GM06990 (cell line): Measurements from ENCODE around the gene TELO2.
A peak's percentile ranks its signal among the peaks of the same experiment; 100 is the strongest.

Source experiments
- DNase-seq: peaks from one replicate; pipeline ENCODE4 v3.0.0-alpha.2; 2011; ENCODE audit not compliant: insufficient read length; ENCODE audit errors: extremely low read depth
- H3K27me3 ChIP-seq: replicated peaks from 2 replicates; pipeline ENCODE4 v1.6.0; 2011; ENCODE audit warnings: low read length; ENCODE audit not compliant: control insufficient read depth, insufficient read depth
- H3K36me3 ChIP-seq: 2 replicates; pipeline ENCODE4 v1.5.1; 2011; ENCODE audit warnings: low read length; ENCODE audit not compliant: control insufficient read depth, insufficient read depth
- H3K4me3 ChIP-seq: replicated peaks from 2 replicates; pipeline ENCODE4 v1.5.1; 2011; ENCODE audit warnings: low read depth, mild to moderate bottlenecking, control low read depth, low read length
- CTCF ChIP-seq: IDR thresholded peaks from 2 replicates; pipeline ENCODE4 v1.5.1; 2011; ENCODE audit warnings: low read length, control low read depth, mild to moderate bottlenecking, inconsistent platforms; ENCODE audit not compliant: insufficient read depth, poor library complexity, severe bottlenecking

TELO2 gene

GRCh38 chr16:1470481-1471251 lies 22.5 kb upstream of the TELO2 start:
- no peaks in the 10 kb centered on the region for H3K27me3 ChIP-seq
- peak; percentile 10 for DNase-seq

GRCh38 chr16:1471569-1472194 lies 21.5 kb upstream of the TELO2 start:
- no peaks in the 10 kb centered on the region for H3K27me3 ChIP-seq
- peak; percentile 3 for DNase-seq
- no peaks in the 10 kb centered on the region for H3K36me3 ChIP-seq
- no peak for TF ChIP-seq CTCF
- no peak overlapping the region; the same call in 1 of the 2 replicates for H3K4me3 ChIP-seq

More at GRCh38 chr16:1470481-1471251, 22.5 kb upstream of the TELO2 start:
- H3K36me3 ChIP-seq, result no peaks in the 10 kb centered on the region
- H3K4me3 ChIP-seq, result no peak overlapping the region; the same call in none of the 2 replicates
- TF ChIP-seq CTCF, result no peak

GRCh38 chr16:1472974-1473373 lies 20.2 kb upstream of the TELO2 start:
- DNase-seq, result no peak
- Histone ChIP-seq H3K36me3 (no peaks in the 10 kb centered on the region), H3K27me3 (no peaks in the 10 kb centered on the region), H3K4me3 (no peak overlapping the region)
- TF ChIP-seq CTCF, result no peak

GRCh38 chr16:1474082-1474795 lies 18.9 kb upstream of the TELO2 start:
- H3K4me3 ChIP-seq, result peak overlapping the region; percentile 83
- no peaks in the 10 kb centered on the region for H3K36me3 ChIP-seq
- no peak for TF ChIP-seq CTCF
- no peaks in the 10 kb centered on the region for H3K27me3 ChIP-seq
- DNase-seq, result no peak

- peak; percentile 94 for DNase-seq
- H3K36me3 ChIP-seq, result no peaks in the 10 kb centered on the region
- TF ChIP-seq CTCF, result no peak
- H3K27me3 ChIP-seq, result no peaks in the 10 kb centered on the region
- peak within 1 kb of the TSS; percentile 83 for H3K4me3 ChIP-seq
Measured at GRCh38 chr16:1474796-1475551, 18.2 kb upstream of the TELO2 start, which contains the start of gene CLCN7. Gene CLCN7 (minus strand): TSS chr16:1475028. CDS start chr16:1474974, 54 bp downstream.
